WTC11 (cell line): ENCODE results near the gene TAF15.

Experiments
- GTF2I ChIP-seq: fragments of 250-450 bp; sonication (Bioruptor Pico); conservative IDR thresholded peaks from 2 replicates; pipeline ENCODE4 v1.4.0; 2021; ENCODE audit warnings: mild to moderate bottlenecking
- MYBL2 ChIP-seq: sonication (generic); formaldehyde crosslinking; IDR thresholded peaks from 2 replicates; pipeline ENCODE4 v1.8.1; 2023; ENCODE audit warnings: mild to moderate bottlenecking, moderate library complexity, missing genetic modification reagents
- TF ChIP-seq, protein P1 (sequence below): fragments of 200-600 bp; IDR thresholded peaks from 2 replicates; pipeline ENCODE4 v1.8.0; 2022; ENCODE audit warnings: antibody characterized with exemption
- TF ChIP-seq, protein P2 (sequence below): sonication (generic); formaldehyde crosslinking; IDR thresholded peaks from 2 replicates; pipeline ENCODE4 v1.8.1; 2022; ENCODE audit warnings: low read depth, missing genetic modification reagents, borderline replicate concordance

DNA sequence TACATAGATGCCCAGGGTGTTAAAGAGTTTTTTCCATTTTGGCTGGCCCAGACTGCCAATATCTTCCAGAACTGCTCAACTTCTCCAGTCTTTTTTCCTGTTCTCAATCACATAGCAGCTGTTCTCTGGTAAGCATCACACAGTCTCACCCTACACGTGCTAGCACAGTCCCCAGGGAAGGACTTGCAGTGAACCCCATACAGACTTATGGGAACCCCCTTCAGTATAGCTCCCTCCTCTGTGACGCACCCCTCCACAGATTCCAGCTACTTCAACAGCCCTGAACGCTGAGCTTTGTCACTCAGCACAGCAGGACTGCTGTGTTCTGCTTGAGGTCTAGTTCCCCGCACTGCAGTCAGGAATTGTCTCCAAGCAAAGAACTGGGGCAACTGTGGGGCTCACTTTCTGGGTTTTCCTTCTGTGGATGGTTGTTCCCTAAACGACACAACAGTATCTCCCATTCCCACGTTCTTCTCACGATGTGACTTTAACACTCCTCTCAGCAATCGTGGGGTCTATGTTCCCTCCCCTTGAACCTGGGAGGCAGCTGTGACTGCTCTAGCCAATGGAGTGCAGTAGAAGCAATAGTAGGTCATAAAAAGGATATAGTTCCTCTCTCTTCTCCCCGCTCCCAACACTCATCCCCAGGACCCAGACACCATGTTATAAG, 17.5 kb upstream of the TAF15 start:
- TF ChIP-seq, protein P1, sequence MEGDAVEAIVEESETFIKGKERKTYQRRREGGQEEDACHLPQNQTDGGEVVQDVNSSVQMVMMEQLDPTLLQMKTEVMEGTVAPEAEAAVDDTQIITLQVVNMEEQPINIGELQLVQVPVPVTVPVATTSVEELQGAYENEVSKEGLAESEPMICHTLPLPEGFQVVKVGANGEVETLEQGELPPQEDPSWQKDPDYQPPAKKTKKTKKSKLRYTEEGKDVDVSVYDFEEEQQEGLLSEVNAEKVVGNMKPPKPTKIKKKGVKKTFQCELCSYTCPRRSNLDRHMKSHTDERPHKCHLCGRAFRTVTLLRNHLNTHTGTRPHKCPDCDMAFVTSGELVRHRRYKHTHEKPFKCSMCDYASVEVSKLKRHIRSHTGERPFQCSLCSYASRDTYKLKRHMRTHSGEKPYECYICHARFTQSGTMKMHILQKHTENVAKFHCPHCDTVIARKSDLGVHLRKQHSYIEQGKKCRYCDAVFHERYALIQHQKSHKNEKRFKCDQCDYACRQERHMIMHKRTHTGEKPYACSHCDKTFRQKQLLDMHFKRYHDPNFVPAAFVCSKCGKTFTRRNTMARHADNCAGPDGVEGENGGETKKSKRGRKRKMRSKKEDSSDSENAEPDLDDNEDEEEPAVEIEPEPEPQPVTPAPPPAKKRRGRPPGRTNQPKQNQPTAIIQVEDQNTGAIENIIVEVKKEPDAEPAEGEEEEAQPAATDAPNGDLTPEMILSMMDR = no peak
- TF ChIP-seq MYBL2 (no peak), GTF2I (no peak)
- TF ChIP-seq, protein P2, sequence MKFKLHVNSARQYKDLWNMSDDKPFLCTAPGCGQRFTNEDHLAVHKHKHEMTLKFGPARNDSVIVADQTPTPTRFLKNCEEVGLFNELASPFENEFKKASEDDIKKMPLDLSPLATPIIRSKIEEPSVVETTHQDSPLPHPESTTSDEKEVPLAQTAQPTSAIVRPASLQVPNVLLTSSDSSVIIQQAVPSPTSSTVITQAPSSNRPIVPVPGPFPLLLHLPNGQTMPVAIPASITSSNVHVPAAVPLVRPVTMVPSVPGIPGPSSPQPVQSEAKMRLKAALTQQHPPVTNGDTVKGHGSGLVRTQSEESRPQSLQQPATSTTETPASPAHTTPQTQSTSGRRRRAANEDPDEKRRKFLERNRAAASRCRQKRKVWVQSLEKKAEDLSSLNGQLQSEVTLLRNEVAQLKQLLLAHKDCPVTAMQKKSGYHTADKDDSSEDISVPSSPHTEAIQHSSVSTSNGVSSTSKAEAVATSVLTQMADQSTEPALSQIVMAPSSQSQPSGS (CRISPR knock-in tag) = no peak
